Esophagus squamous epithelium (tissue), 4 donors: ENCODE measurements around the gene RAB8B.

Experiments used
- POLR2A ChIP-seq, 4 donors: fragments of 450-650 bp; IDR thresholded peaks; one replicate each; pipeline ENCODE4 v1.6.1; 2017; ENCODE audit warnings: antibody characterized with exemption in 4 of 4, mild to moderate bottlenecking in 4 of 4, moderate library complexity in 3 of 4
- TF ChIP-seq, protein P1 (sequence below), 6 experiments: fragments of 450-650 bp in 4 of 6; fragments of 200-600 bp in 2 of 6; sonication (generic) in 2 of 6; IDR thresholded peaks; one replicate each; pipeline ENCODE4 v1.5.1; 2016 to 2019; ENCODE audit warnings: antibody characterized with exemption in 6 of 6, mild to moderate bottlenecking in 4 of 6, moderate library complexity in 4 of 6

DNA sequence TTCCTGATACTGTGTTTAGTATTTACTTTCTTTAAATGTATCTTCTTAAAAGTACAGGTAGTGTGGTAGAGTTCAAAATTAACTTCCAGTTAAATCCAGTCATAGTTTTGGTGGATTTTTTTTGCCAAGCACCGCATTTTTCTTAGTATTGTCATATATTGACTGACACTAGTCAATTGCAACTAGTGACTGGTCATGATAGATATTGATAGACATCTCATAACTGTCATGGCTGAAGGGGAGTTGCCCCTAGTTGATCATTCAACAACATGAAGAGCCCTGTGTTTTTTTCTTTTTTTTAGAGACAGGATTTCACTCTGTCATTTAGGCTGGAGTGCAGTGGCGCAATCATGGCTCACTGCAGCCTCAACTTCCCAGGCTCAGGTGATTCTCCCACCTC lies 22.1 kb downstream of the RAB8B start:
- TF ChIP-seq, protein P1, sequence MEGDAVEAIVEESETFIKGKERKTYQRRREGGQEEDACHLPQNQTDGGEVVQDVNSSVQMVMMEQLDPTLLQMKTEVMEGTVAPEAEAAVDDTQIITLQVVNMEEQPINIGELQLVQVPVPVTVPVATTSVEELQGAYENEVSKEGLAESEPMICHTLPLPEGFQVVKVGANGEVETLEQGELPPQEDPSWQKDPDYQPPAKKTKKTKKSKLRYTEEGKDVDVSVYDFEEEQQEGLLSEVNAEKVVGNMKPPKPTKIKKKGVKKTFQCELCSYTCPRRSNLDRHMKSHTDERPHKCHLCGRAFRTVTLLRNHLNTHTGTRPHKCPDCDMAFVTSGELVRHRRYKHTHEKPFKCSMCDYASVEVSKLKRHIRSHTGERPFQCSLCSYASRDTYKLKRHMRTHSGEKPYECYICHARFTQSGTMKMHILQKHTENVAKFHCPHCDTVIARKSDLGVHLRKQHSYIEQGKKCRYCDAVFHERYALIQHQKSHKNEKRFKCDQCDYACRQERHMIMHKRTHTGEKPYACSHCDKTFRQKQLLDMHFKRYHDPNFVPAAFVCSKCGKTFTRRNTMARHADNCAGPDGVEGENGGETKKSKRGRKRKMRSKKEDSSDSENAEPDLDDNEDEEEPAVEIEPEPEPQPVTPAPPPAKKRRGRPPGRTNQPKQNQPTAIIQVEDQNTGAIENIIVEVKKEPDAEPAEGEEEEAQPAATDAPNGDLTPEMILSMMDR (IDR thresholded peaks at IDR 0.05), result no peak
- no peak for TF ChIP-seq POLR2A (IDR thresholded peaks at IDR 0.05)
